Liver (tissue), 9 donors: ENCODE data around the gene NAV2. TPM values are rescaled to one million over a fixed set of nuclear protein-coding genes. Genes with fewer than 3 reads are reported as not detected.

Source experiments
- DNase-seq: peaks from one replicate; pipeline ENCODE4 v3.0.0-alpha.2; 2017; ENCODE audit warnings: low spot score
- H3K27ac ChIP-seq, 2 donors: one replicate each; pipeline ENCODE4 v1.7.0; 2013; ENCODE audit warnings: inconsistent platforms in 2 of 2, low read length in 2 of 2, control low read depth in 1 of 2, low read depth in 1 of 2, mild to moderate bottlenecking in 1 of 2
- H3K27me3 ChIP-seq, 4 donors: one replicate each; pipeline versions ENCODE4 v1.6.1 to v1.7.0; 2013; ENCODE audit warnings: low read length in 3 of 4, inconsistent platforms in 1 of 4, mild to moderate bottlenecking in 1 of 4, moderate library complexity in 1 of 4; ENCODE audit not compliant: control insufficient read depth in 4 of 4, insufficient read depth in 4 of 4
- H3K36me3 ChIP-seq, 4 donors: one replicate each; pipeline versions ENCODE4 v1.6.1 to v1.7.0; 2013; ENCODE audit warnings: low read length in 3 of 4, mild to moderate bottlenecking in 3 of 4, low read depth in 1 of 4, moderate library complexity in 1 of 4; ENCODE audit not compliant: control insufficient read depth in 4 of 4, insufficient read depth in 3 of 4
- H3K4me1 ChIP-seq, 4 donors: one replicate each; pipeline versions ENCODE4 v1.6.1 to v1.7.0; 2013; ENCODE audit warnings: low read length in 3 of 4, mild to moderate bottlenecking in 3 of 4, moderate library complexity in 1 of 4; ENCODE audit not compliant: control insufficient read depth in 4 of 4, insufficient read depth in 4 of 4
- H3K4me3 ChIP-seq, 3 donors: one replicate each; pipeline versions ENCODE4 v1.6.1 to v1.7.0; 2013; ENCODE audit warnings: low read length in 3 of 3, control low read depth in 1 of 3, low read depth in 1 of 3, mild to moderate bottlenecking in 1 of 3
- H3K9ac ChIP-seq, 2 donors: one replicate each; pipeline ENCODE4 v1.7.0; 2013; ENCODE audit warnings: low read length in 2 of 2, mild to moderate bottlenecking in 2 of 2, moderate library complexity in 2 of 2, control low read depth in 1 of 2, low read depth in 1 of 2
- H3K9me3 ChIP-seq, 4 donors: one replicate each; pipeline versions ENCODE4 v1.6.1 to v1.7.0; 2013; ENCODE audit warnings: low read length in 3 of 4; ENCODE audit not compliant: control insufficient read depth in 4 of 4
- ATF3 ChIP-seq: IDR thresholded peaks from 2 replicates; pipeline ENCODE4 v1.6.1; 2016; ENCODE audit warnings: antibody characterized with exemption
- FOXA1 ChIP-seq: IDR thresholded peaks from 2 replicates; pipeline ENCODE4 v1.6.1; 2016; ENCODE audit warnings: antibody characterized with exemption
- FOXA2 ChIP-seq: IDR thresholded peaks from 2 replicates; pipeline ENCODE4 v1.6.1; 2016; ENCODE audit warnings: antibody characterized with exemption
- GABPA ChIP-seq, 2 donors: IDR thresholded peaks in 1 of 2; conservative IDR thresholded peaks in 1 of 2; 2 replicates each; pipeline ENCODE4 v1.6.1; 2016; ENCODE audit warnings: antibody characterized with exemption in 2 of 2, mild to moderate bottlenecking in 1 of 2, moderate library complexity in 1 of 2
- HNF4A ChIP-seq, 2 donors: conservative IDR thresholded peaks; 2 replicates each; pipeline ENCODE4 v1.6.1; 2016; ENCODE audit warnings: antibody characterized with exemption in 2 of 2, mild to moderate bottlenecking in 2 of 2
- HNF4G ChIP-seq: IDR thresholded peaks from 2 replicates; pipeline ENCODE4 v1.6.1; 2016; ENCODE audit warnings: antibody characterized with exemption
- JUND ChIP-seq, 2 donors: IDR thresholded peaks; 2 replicates each; pipeline ENCODE4 v1.6.1; 2016; ENCODE audit warnings: antibody characterized with exemption in 2 of 2
- MAX ChIP-seq: IDR thresholded peaks from 2 replicates; pipeline ENCODE4 v1.6.1; 2016; ENCODE audit warnings: antibody characterized with exemption
- NR2F2 ChIP-seq: IDR thresholded peaks from 2 replicates; pipeline ENCODE4 v1.6.1; 2016; ENCODE audit warnings: antibody characterized with exemption
- RAD21 ChIP-seq, 2 donors: IDR thresholded peaks; 2 replicates each; pipeline ENCODE4 v1.6.1; 2016; ENCODE audit warnings: antibody characterized with exemption in 2 of 2, mild to moderate bottlenecking in 2 of 2
- REST ChIP-seq: IDR thresholded peaks from 2 replicates; pipeline ENCODE4 v1.6.1; 2016; ENCODE audit warnings: antibody characterized with exemption, mild to moderate bottlenecking
- RXRA ChIP-seq, 2 donors: IDR thresholded peaks; 2 replicates each; pipeline ENCODE4 v1.6.1; 2017 to 2018; ENCODE audit warnings: antibody characterized with exemption in 2 of 2, mild to moderate bottlenecking in 1 of 2
- SP1 ChIP-seq: IDR thresholded peaks from 2 replicates; pipeline ENCODE4 v1.6.1; 2018; ENCODE audit warnings: antibody characterized with exemption, mild to moderate bottlenecking
- TAF1 ChIP-seq: conservative IDR thresholded peaks from 2 replicates; pipeline ENCODE4 v1.6.1; 2016; ENCODE audit warnings: antibody characterized with exemption, mild to moderate bottlenecking
- YY1 ChIP-seq: IDR thresholded peaks from 2 replicates; pipeline ENCODE4 v1.6.1; 2016; ENCODE audit warnings: antibody characterized with exemption, mild to moderate bottlenecking
- ZBTB33 ChIP-seq: IDR thresholded peaks from 2 replicates; pipeline ENCODE4 v1.6.1; 2016; ENCODE audit warnings: antibody characterized with exemption
- WGBS: extraction: QIAGEN DNeasy Blood & Tissue Kit; methylation state at CpG from one replicate; pipeline ENCODE4 v1.1.7; 2013; 5-methylcytosine and 5-hydroxymethylcytosine counted together
- polyA plus RNA-seq, 2 donors: library from polyadenylated mRNA; stranded (reverse) in 1 of 2; unstranded in 1 of 2; fragments of 200-250 nt in 1 of 2; fragments of >200 nt in 1 of 2; fragmentation: Nextera tagmentation in 1 of 2; extraction: Ambion mirVana in 1 of 2; gene quantifications; one replicate each; pipeline versions ENCODE4 v1.2.1 to v1.2.3, GENCODE V29; 2013 to 2015
- total RNA-seq, 2 donors: library from RNA; depleted of rRNA; stranded (reverse); fragments of >200 nt; gene quantifications; one replicate each; pipeline ENCODE4 v1.2.3, GENCODE V29; 2014
- donor health status: healthy.
- donor health status: healthy.
- donor health status: healthy.
- donor health status: healthy.
- donor health status: healthy.

NAV2 gene
- total and polyA plus RNA-seq, 4 donors: 6.3 to 20.5 (median 11.6) TPM

- peak overlapping the region in 1 of 2 donors; percentile 40 for H3K9ac ChIP-seq
- H3K9me3 ChIP-seq: no peaks in the 10 kb centered on the region
- no peak for TF ChIP-seq TAF1
- TF ChIP-seq MAX: peak; percentile 17
- peak; percentile 56 for TF ChIP-seq REST
- TF ChIP-seq ATF3: no peak
- TF ChIP-seq RXRA (IDR thresholded peaks at IDR 0.05): peak; percentile 49 to 71
- no peak for TF ChIP-seq GABPA (IDR thresholded peaks at IDR 0.05 in 1 of 2, conservative IDR thresholded peaks at IDR 0.05 in 1 of 2)
- TF ChIP-seq HNF4A (conservative IDR thresholded peaks at IDR 0.05): peak; percentile 34 to 61
- TF ChIP-seq RAD21 (IDR thresholded peaks at IDR 0.05): no peak
- TF ChIP-seq HNF4G: no peak
- TF ChIP-seq NR2F2: peak; percentile 48
- no peak for TF ChIP-seq ZBTB33
- TF ChIP-seq SP1: no peak
- DNase-seq: no peak
- WGBS: 20% methylated on average over 10 of the region's 10 CpGs
- H3K27ac ChIP-seq: peak overlapping the region; percentile 19 to 56
- no peak overlapping the region for H3K4me3 ChIP-seq
- H3K27me3 ChIP-seq: no peaks in the 10 kb centered on the region
- H3K36me3 ChIP-seq: no peaks in the 10 kb centered on the region
- H3K4me1 ChIP-seq: peaks cover 4 to 30% (median 22%) of the 10 kb centered on the region in 4 donors
These were observed 77.4 kb downstream of the NAV2 start for GRCh38 chr11:19789835-19790710.

- Histone ChIP-seq H3K9me3 (no peaks in the 10 kb centered on the region), H3K9ac (no peak overlapping the region), H3K27me3 (no peaks in the 10 kb centered on the region), H3K36me3 (no peaks in the 10 kb centered on the region), H3K4me1 (peaks cover 4 to 30% (median 22%) of the 10 kb centered on the region in 4 donors), H3K4me3 (no peak overlapping the region), H3K27ac (peak overlapping the region; percentile 39 to 56)
- 30% methylated on average over 8 of the region's 8 CpGs for WGBS
- no peak for DNase-seq
- TF ChIP-seq FOXA1 (no peak), MAX (peak; percentile 76), REST (peak; percentile 23), FOXA2 (peak; percentile 29), TAF1 (no peak), GABPA (IDR thresholded peaks at IDR 0.05 in 1 of 2, conservative IDR thresholded peaks at IDR 0.05 in 1 of 2) (no peak), ATF3 (no peak), SP1 (no peak), YY1 (peak; percentile 53), ZBTB33 (no peak), JUND (IDR thresholded peaks at IDR 0.05) (peak in 1 of 2 donors; percentile 65), HNF4A (conservative IDR thresholded peaks at IDR 0.05) (peak in 1 of 2 donors; percentile 83)
These were observed 78.4 kb downstream of the NAV2 start for GRCh38 chr11:19790831-19791552.
